Lower leg skin (tissue), 3 donors: ENCODE results near the gene KAT6B.

ENCODE experiments used
- POLR2A ChIP-seq, 2 donors: fragments of 450-650 bp; IDR thresholded peaks; one replicate each; pipeline ENCODE4 v1.6.1; 2016 to 2017; ENCODE audit warnings: antibody characterized with exemption in 2 of 2, mild to moderate bottlenecking in 1 of 2, moderate library complexity in 1 of 2
- TF ChIP-seq, protein P1 (sequence below), 3 donors: fragments of 450-650 bp; IDR thresholded peaks; one replicate each; pipeline ENCODE4 v1.5.1; 2016; ENCODE audit warnings: antibody characterized with exemption in 3 of 3, mild to moderate bottlenecking in 3 of 3, moderate library complexity in 2 of 3

- TF ChIP-seq, protein P1, sequence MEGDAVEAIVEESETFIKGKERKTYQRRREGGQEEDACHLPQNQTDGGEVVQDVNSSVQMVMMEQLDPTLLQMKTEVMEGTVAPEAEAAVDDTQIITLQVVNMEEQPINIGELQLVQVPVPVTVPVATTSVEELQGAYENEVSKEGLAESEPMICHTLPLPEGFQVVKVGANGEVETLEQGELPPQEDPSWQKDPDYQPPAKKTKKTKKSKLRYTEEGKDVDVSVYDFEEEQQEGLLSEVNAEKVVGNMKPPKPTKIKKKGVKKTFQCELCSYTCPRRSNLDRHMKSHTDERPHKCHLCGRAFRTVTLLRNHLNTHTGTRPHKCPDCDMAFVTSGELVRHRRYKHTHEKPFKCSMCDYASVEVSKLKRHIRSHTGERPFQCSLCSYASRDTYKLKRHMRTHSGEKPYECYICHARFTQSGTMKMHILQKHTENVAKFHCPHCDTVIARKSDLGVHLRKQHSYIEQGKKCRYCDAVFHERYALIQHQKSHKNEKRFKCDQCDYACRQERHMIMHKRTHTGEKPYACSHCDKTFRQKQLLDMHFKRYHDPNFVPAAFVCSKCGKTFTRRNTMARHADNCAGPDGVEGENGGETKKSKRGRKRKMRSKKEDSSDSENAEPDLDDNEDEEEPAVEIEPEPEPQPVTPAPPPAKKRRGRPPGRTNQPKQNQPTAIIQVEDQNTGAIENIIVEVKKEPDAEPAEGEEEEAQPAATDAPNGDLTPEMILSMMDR (IDR thresholded peaks at IDR 0.05), result no peak
- no peak for TF ChIP-seq POLR2A (IDR thresholded peaks at IDR 0.05)
These were observed 63.2 kb downstream of the KAT6B start for GRCh38 chr10:74889662-74889998.
